HCT116 (cell line): ENCODE data around the gene FAM83E.

Source experiments
- ATF3 ChIP-seq: IDR thresholded peaks from 2 replicates; pipeline ENCODE4 v1.6.1; 2012
- CEBPB ChIP-seq: IDR thresholded peaks from 2 replicates; pipeline ENCODE4 v1.6.1; 2012; ENCODE audit warnings: low read depth
- CTCF ChIP-seq, 3 experiments: fragments of 200-600 bp in 1 of 3; sonication (generic) in 1 of 3; IDR thresholded peaks in 2 of 3; conservative IDR thresholded peaks in 1 of 3; 2 replicates each; pipeline ENCODE4 v1.5.1; 2012 to 2017; ENCODE audit warnings: low read depth in 2 of 3, low read length in 2 of 3, antibody characterized with exemption in 1 of 3, borderline replicate concordance in 1 of 3, control low read depth in 1 of 3, mild to moderate bottlenecking in 1 of 3, mixed read lengths in 1 of 3, mixed run types in 1 of 3, moderate library complexity in 1 of 3; ENCODE audit not compliant: insufficient read depth in 1 of 3
- EZH2 ChIP-seq: fragments of 200-600 bp; sonication (generic); IDR thresholded peaks from 2 replicates; pipeline ENCODE4 v1.6.1; 2017; ENCODE audit warnings: antibody characterized with exemption, mixed run types
- POLR2A ChIP-seq: IDR thresholded peaks from 2 replicates; pipeline ENCODE4 v1.7.0; 2011; ENCODE audit warnings: borderline replicate concordance; ENCODE audit not compliant: insufficient read depth, insufficient read length; ENCODE audit errors: extremely low read depth
- POLR2AphosphoS5 ChIP-seq: IDR thresholded peaks from 2 replicates; pipeline ENCODE4 v1.6.1; 2011; ENCODE audit warnings: mild to moderate bottlenecking, low read depth, low read length, moderate library complexity
- RAD21 ChIP-seq: IDR thresholded peaks from 2 replicates; pipeline ENCODE4 v1.6.1; 2012; ENCODE audit warnings: low read depth, mild to moderate bottlenecking
- REST ChIP-seq: IDR thresholded peaks from 2 replicates; pipeline ENCODE4 v1.6.1; 2012; ENCODE audit warnings: low read depth
- SIN3A ChIP-seq: IDR thresholded peaks from 2 replicates; pipeline ENCODE4 v1.6.1; 2012; ENCODE audit warnings: low read depth
- TCF7L2 ChIP-seq: IDR thresholded peaks from 2 replicates; pipeline ENCODE4 v1.7.0; 2011; ENCODE audit warnings: borderline replicate concordance, inconsistent platforms; ENCODE audit not compliant: insufficient read depth, insufficient read length; ENCODE audit errors: extremely low read depth

GRCh38 chr19:48614436-48615230 is at the start of gene FAM83E:
- TF ChIP-seq CTCF (IDR thresholded peaks at IDR 0.05 in 2 of 3, conservative IDR thresholded peaks at IDR 0.05 in 1 of 3; ENCODE audit: borderline replicate concordance in 1 of 3, insufficient read depth in 1 of 3, low read depth in 2 of 3, low read length in 2 of 3), result peak in 1 of 3 experiments; percentile 17; a peak in 1 of 6 replicates
- no peak for TF ChIP-seq REST
- no peak for TF ChIP-seq EZH2
- no peak for TF ChIP-seq RAD21
- no peak for TF ChIP-seq POLR2A
- TF ChIP-seq POLR2AphosphoS5, result peak; percentile 69; the same call in 1 of the 2 replicates
- no peak for TF ChIP-seq CEBPB
- no peak for TF ChIP-seq TCF7L2
- TF ChIP-seq SIN3A, result peak; percentile 74
- TF ChIP-seq ATF3, result no peak
